ENCODE data around the gene CDC16. TPM values are rescaled to one million over a fixed set of nuclear protein-coding genes. Genes with fewer than 3 reads are reported as not detected.

The CDC16 gene
- total and polyA plus RNA-seq, 2 of the 13 experiments (the other 11 are each of a cell fraction or from before 2014, with no cell fraction given) = 24.2 to 60.9 TPM

DNA sequence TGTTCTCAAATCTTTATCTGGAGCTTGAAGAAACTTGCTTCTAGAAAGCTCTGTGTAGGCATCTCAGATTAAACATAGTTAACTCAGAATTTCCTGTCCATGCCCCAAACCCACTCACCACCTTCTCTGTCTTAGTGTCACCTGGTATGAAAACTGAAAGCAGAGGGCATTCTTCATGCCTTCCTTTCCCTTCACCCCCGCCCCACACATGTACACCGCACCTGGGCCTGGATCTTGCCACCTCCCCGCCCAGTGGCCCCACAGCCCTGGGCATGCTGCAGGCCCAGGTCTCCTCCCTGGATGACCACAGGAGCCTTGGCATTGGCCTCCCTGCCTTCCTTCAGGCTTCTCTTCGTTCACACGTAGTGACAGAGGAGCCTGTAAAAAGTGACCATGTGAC is 39.8 kb upstream of the CDC16 start:
- in situ Hi-C loops (cut with HindIII; ENCODE audit: extremely low pct_ligation_motif_present, low pct_unique_long_range_greater_than_20kb) (no loop called here), intact Hi-C loops (cut with micrococcal nuclease; ENCODE audit: unreplicated experiment) (no loop called here)
- no peak overlapping the region for H3K9ac ChIP-seq (ENCODE audit: insufficient read depth, low read depth, low read length)
- FAIRE-seq (no peak), ATAC-seq (no peak), DNase-seq (ENCODE audit: low spot score) (no peak)
- no peaks in the 10 kb centered on the region for H3K79me2 ChIP-seq (ENCODE audit: insufficient read depth, low read length)
- H3K9me3 ChIP-seq (ENCODE audit: low read length) = peaks cover 4% of the 10 kb centered on the region; the same call in 1 of the 2 replicates
- H3K27me3 ChIP-seq (ENCODE audit: control insufficient read depth in 1 of 2, insufficient read depth in 2 of 2, low read length in 2 of 2) = 0 out of 5 replicates have a peak, but pooled peaks cover 0 to 8% of the 10 kb centered on the region in 2 experiments
- no peak overlapping the region for H2AFZ ChIP-seq (ENCODE audit: low read length)
- ChIA-PET CTCF (ENCODE audit: low intra/inter-chr PET ratio, low total read pairs) (no interaction called here), POLR2A (no interaction called here)
- TF ChIP-seq KMT2A (CRISPR knock-in tag; IDR thresholded peaks at IDR 0.05) (no peak), RBAK (CRISPR knock-in tag; IDR thresholded peaks at IDR 0.05) (no peak), KDM4B (CRISPR knock-in tag; IDR thresholded peaks at IDR 0.05) (no peak)
- BruUV-seq (replicated peaks) = no TSS peak
- H4K20me1 ChIP-seq (ENCODE audit: insufficient read depth, low read length) = no peaks in the 10 kb centered on the region
- H3K4me2 ChIP-seq (ENCODE audit: low read depth, low read length) = no peak overlapping the region
- no peak overlapping the region for H3K4me3 ChIP-seq (replicated peaks in 1 of 3; ENCODE audit: insufficient read depth in 1 of 3, low read depth in 2 of 3, low read length in 3 of 3)
- no peaks in the 10 kb centered on the region for H3K4me1 ChIP-seq (ENCODE audit: insufficient read depth, low read length)
- H3K27ac ChIP-seq (ENCODE audit: extremely low read length, insufficient read depth, low read length) = no peak overlapping the region
- no peaks in the 10 kb centered on the region for H3K36me3 ChIP-seq (replicated peaks in 1 of 2; ENCODE audit: control insufficient read depth in 1 of 2, insufficient read depth in 2 of 2, low read length in 2 of 2)
- 19% methylated on average over 3 of the region's 5 CpGs for WGBS (ENCODE audit: low lambda C conversion rate)

GRCh38 chr13:114196629-114197028 is 38.1 kb upstream of the CDC16 start:
- DNase-seq (ENCODE audit: low spot score) (no peak), FAIRE-seq (no peak), ATAC-seq (no peak)
- H3K79me2 ChIP-seq (ENCODE audit: insufficient read depth, low read length) = no peaks in the 10 kb centered on the region
- intact Hi-C loops (cut with micrococcal nuclease; ENCODE audit: unreplicated experiment) = no loop called here
- no peaks in the 10 kb centered on the region for H3K36me3 ChIP-seq (replicated peaks in 1 of 2; ENCODE audit: control insufficient read depth in 1 of 2, insufficient read depth in 2 of 2, low read length in 2 of 2)
- H3K27ac ChIP-seq (ENCODE audit: extremely low read length, insufficient read depth, low read length) = no peak overlapping the region
- no peak overlapping the region for H2AFZ ChIP-seq (ENCODE audit: low read length)
- H3K4me1 ChIP-seq (ENCODE audit: insufficient read depth, low read length) = no peaks in the 10 kb centered on the region
- POLR2A ChIA-PET = no interaction called here
- H3K9ac ChIP-seq (ENCODE audit: insufficient read depth, low read depth, low read length) = no peak overlapping the region
- peaks cover 1 to 11% of the 10 kb centered on the region in 2 experiments; a peak in 2 of 5 replicates for H3K27me3 ChIP-seq (ENCODE audit: control insufficient read depth in 1 of 2, insufficient read depth in 2 of 2, low read length in 2 of 2)
- H3K4me3 ChIP-seq (replicated peaks in 1 of 3; ENCODE audit: insufficient read depth in 1 of 3, low read depth in 2 of 3, low read length in 3 of 3) = no peak overlapping the region
- 1% methylated on average over 5 of the region's 5 CpGs for WGBS (ENCODE audit: low lambda C conversion rate)
- no TSS peak for BruUV-seq (replicated peaks)
- TF ChIP-seq ZBTB49 (CRISPR knock-in tag; IDR thresholded peaks at IDR 0.05; ENCODE audit: borderline replicate concordance) (no peak), ZKSCAN8 (CRISPR knock-in tag; IDR thresholded peaks at IDR 0.05; ENCODE audit: borderline replicate concordance) (no peak), DDIT3 (CRISPR knock-in tag; IDR thresholded peaks at IDR 0.05) (no peak), PCBP2 (optimal IDR thresholded peaks at IDR 0.05; ENCODE audit: low read depth, low read length, poor library complexity, severe bottlenecking) (no peak)
- TF ChIP-seq, protein P1, sequence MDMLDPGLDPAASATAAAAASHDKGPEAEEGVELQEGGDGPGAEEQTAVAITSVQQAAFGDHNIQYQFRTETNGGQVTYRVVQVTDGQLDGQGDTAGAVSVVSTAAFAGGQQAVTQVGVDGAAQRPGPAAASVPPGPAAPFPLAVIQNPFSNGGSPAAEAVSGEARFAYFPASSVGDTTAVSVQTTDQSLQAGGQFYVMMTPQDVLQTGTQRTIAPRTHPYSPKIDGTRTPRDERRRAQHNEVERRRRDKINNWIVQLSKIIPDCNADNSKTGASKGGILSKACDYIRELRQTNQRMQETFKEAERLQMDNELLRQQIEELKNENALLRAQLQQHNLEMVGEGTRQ (IDR thresholded peaks at IDR 0.05; ENCODE audit: low read depth, low read length) = no peak
- TF ChIP-seq, protein P1 (CRISPR knock-in tag; IDR thresholded peaks at IDR 0.05; ENCODE audit: borderline replicate concordance) = no peak
- CTCF ChIA-PET (ENCODE audit: low intra/inter-chr PET ratio, low total read pairs) = no interaction called here
- no peaks in the 10 kb centered on the region for H4K20me1 ChIP-seq (ENCODE audit: insufficient read depth, low read length)
- in situ Hi-C loops (cut with HindIII; ENCODE audit: extremely low pct_ligation_motif_present, low pct_unique_long_range_greater_than_20kb) = no loop called here
- no peaks in the 10 kb centered on the region for H3K9me3 ChIP-seq (ENCODE audit: low read length)
- H3K4me2 ChIP-seq (ENCODE audit: low read depth, low read length) = no peak overlapping the region
